ENCODE measurements around the gene TK1. TPM values are rescaled to one million over a fixed set of nuclear protein-coding genes. Genes with fewer than 3 reads are reported as not detected.

The TK1 gene
- total RNA-seq, 2 experiments from 2014 or later, result 109 to 117 TPM

DNA sequence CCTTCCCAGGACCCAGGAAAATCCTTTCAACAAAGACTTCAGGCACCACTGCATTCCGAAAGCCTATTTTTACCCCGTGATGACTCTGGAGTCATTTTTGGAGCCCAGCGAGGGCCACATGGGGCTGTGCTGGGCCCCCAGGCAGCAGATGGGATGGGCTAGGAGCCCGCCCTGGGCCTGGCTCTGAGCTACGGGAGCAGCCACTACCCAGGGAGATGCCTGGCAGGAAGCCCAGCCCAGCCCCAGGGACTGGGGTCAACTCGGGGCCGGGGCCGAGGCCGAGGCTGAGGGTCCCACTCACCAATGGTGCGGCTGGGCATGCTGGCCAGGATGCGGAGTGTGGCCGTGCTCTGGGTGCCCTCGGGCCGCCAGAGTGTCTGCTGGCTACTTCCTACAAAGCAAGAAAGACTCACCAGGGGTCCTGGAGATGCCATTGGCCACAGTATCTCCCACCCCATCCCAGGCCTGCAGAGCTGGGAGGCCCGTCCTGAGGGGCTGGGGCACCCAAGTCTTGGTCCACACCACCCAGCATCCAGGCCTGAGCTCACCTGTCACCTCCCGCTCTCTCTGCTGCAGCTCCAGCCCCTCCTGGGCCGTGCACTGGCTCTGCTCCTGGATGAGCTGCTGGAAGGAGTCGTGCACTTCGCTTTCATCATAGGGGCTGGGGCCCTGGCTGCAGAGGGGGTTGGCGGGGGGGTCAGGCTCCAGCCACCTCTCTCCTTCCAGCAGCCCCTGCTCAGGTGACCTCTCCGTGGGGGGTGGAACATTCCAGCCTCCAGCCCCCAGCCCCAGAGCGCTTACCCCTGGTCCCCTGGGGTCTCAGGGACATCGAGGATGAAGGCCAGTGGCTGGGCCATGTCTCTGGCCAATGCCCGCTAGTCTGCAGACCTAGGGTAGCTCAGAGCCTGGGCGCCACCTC is 60.6 kb downstream of the TK1 start:
- H3K36me3 Mint-ChIP-seq (ENCODE audit: low read depth), result peaks cover 72% of the 10 kb centered on the region
- ChIA-PET POLR2A (interaction anchor here (1.8 to 16.9 kb wide), 5 partner anchors 6 to 681 kb away, joined by 5 to 332 read pairs (median 68); no protein-coding TSS in a partner anchor), CTCF (interaction anchor here (1.0 to 10.1 kb wide), 5 partner anchors 10 to 106 kb away, joined by 3 to 106 read pairs (median 9); no protein-coding TSS in a partner anchor)
- DNase-seq, result no peak
- peaks cover 63% of the 10 kb centered on the region for H3K4me1 Mint-ChIP-seq
- peak overlapping the region; percentile 88 for H3K4me3 Mint-ChIP-seq
- H3K27me3 Mint-ChIP-seq, result no peaks in the 10 kb centered on the region
- H3K27ac Mint-ChIP-seq, result peak overlapping the region; percentile 91
- no peaks in the 10 kb centered on the region for H3K9me3 Mint-ChIP-seq

DNA sequence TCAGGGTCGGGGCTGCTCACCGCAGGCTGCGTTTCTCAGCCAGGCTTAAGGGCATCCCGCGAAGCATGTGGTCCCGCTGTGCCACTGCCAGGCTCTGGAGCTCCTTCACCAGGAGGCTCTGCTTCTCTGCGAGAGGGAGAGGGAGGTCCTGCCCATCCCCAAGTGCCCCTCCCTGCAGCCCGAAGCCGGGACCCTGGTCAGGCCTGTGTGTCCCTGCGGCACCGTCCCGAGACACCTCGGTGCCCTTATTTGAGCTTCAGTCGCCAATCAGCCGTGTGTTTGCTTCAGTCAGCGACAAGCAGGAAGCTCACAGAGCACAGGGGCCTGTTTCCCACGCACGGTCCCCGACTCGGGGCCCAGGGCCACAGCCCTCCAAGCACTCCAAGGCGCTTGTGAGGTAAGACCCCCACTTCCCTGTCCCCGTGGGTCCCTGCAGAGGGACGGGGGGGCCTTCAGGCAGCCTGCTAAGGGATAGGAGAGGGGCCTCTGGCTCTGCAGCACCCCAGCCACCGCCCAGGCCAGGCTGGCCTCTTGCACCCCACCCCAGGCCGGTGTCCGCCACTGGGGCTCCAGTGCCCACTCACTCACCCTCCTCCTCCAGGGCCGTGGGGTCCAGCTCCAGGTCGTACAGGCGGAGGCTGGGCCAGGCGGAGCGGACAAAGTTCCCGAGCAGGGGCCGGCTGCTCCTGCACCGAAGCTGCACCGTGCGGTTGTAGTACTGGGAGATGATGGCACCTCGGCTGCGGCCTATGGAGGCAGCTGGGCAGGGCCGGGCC is 61.5 kb downstream of the TK1 start:
- DNase-seq, result peak; percentile 52
- CTCF ChIA-PET, result interaction anchor here (1.0 to 10.1 kb wide), 4 partner anchors 9 to 51 kb away, joined by 4 to 106 read pairs (median 8); no protein-coding TSS in a partner anchor
- Mint-ChIP-seq H3K27me3 (no peaks in the 10 kb centered on the region), H3K9me3 (no peaks in the 10 kb centered on the region), H3K36me3 (ENCODE audit: low read depth) (peaks cover 74% of the 10 kb centered on the region), H3K4me1 (peaks cover 72% of the 10 kb centered on the region), H3K27ac (peak overlapping the region; percentile 91), H3K4me3 (peak overlapping the region; percentile 88)
- POLR2A ChIA-PET, result interaction anchor here (0.7 to 16.9 kb wide), 4 partner anchors 13 to 133 kb away, joined by 3 to 332 read pairs (median 100); partner anchors contain the start of gene SYNGR2

DNA sequence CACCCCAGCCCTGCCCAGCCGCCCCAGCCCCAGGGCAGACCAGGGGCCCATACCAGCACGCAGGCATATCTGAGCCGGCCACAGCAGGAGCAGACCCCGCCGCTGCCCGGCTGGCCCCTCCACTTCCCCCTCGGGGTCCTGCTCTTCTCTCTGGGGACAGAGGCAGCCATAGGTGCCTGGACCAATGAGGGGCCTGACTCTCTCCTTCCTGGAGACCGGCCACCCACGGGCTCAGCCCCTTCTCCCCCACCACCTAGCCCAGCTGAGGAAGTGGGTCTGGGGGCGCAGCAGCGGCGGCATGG is 62.1 kb downstream of the TK1 start:
- DNase-seq, result no peak
- Mint-ChIP-seq H3K27me3 (no peaks in the 10 kb centered on the region), H3K27ac (peak overlapping the region; percentile 91), H3K9me3 (no peaks in the 10 kb centered on the region), H3K4me3 (peak overlapping the region; percentile 88), H3K36me3 (ENCODE audit: low read depth) (peaks cover 75% of the 10 kb centered on the region), H3K4me1 (peaks cover 71% of the 10 kb centered on the region)
- POLR2A ChIA-PET, result interaction anchor here (0.7 to 16.9 kb wide), 4 partner anchors 12 to 134 kb away, joined by 3 to 332 read pairs (median 100); partner anchors contain the start of gene SYNGR2
- CTCF ChIA-PET, result interaction anchor here (1.2 to 10.1 kb wide), 2 partner anchors 12 kb away, joined by 5 to 106 read pairs; no protein-coding TSS in a partner anchor

Other genes starting within 250 kb of the TK1 start
- gene TNRC6C, start 228.3 kb downstream of the TK1 start, total RNA-seq, result 10 to 100 TPM; 25.5 to 26.7 TPM
- 100 to 1,000 TPM; 460 to 463 TPM for gene TMC6, start 58.3 kb downstream of the TK1 start, total RNA-seq
- gene TMC8, start 56.3 kb downstream of the TK1 start, total RNA-seq, result 100 to 1,000 TPM; 316 to 334 TPM
- gene C17orf99, start 40.7 kb downstream of the TK1 start, total RNA-seq, result not detected
- 10 to 100 TPM; 63.6 to 64.0 TPM for gene SYNGR2, start 18.5 kb downstream of the TK1 start, total RNA-seq
- gene AFMID, start 310 bp upstream of the TK1 start, total RNA-seq, result 10 to 100 TPM in 1 of 2 experiments, 1 to 10 TPM in 1; 9.2 to 14.0 TPM
- 10 to 100 TPM; 86.1 to 86.5 TPM for gene BIRC5, start 27.2 kb upstream of the TK1 start, total RNA-seq
- gene TMEM235, start 44.6 kb upstream of the TK1 start, total RNA-seq, result not detected
- 10 to 100 TPM; 68.7 to 69.8 TPM for gene SOCS3, start 173.0 kb upstream of the TK1 start, total RNA-seq
- 10 to 100 TPM; 70.7 to 75.5 TPM for gene PGS1, start 191.6 kb upstream of the TK1 start, total RNA-seq

Measured in activated CD4-positive, alpha-beta memory T cell treated with anti-CD3 and anti-CD28 coated beads, Interleukin-2, amount 10 ng/mL, durations not matched to agents 7 days and 5 days (primary cell).